ENCODE measurements around the gene SPATA31E1. TPM values are rescaled to one million over a fixed set of nuclear protein-coding genes. Genes with fewer than 3 reads are reported as not detected.
"Not testable (repeated sequence)": the region's sequence is repeated elsewhere in the genome, so short reads cannot be mapped to it uniquely, and the experiment has no call there.

Gene SPATA31E1
- total and polyA plus RNA-seq, 9 of the 15 experiments (the other 6 are each of a cell fraction or from before 2014, with no cell fraction given), result not detected

- H3K36me3 ChIP-seq (ENCODE audit: control insufficient read depth, insufficient read depth, low read length); H3K9me1 ChIP-seq (ENCODE audit: control insufficient read depth, insufficient read depth, low read length); H3K9me3 ChIP-seq (replicated peaks; ENCODE audit: control insufficient read depth, insufficient read depth, low read depth, low read length); CTCF ChIA-PET (ENCODE audit: low intra/inter-chr PET ratio); H3K9ac ChIP-seq (ENCODE audit: insufficient read depth in 1 of 2, low read depth in 2 of 2, low read length in 2 of 2); H4K20me1 ChIP-seq (replicated peaks; ENCODE audit: control insufficient read depth, insufficient read depth, low read length); DNase-seq (ENCODE audit: extremely low read depth in 1 of 4, low spot score in 3 of 4); H3K27me3 ChIP-seq (ENCODE audit: control insufficient read depth in 2 of 2, insufficient read depth in 2 of 2, low read length in 2 of 2); H3K4me1 ChIP-seq (replicated peaks in 1 of 2; ENCODE audit: control insufficient read depth in 2 of 2, insufficient read depth in 2 of 2, low read length in 2 of 2); BruUV-seq (replicated peaks); H3K79me2 ChIP-seq (ENCODE audit: control insufficient read depth, insufficient read depth, low read length); H3K4me3 ChIP-seq; H3K4me2 ChIP-seq (ENCODE audit: insufficient read depth, low read length); H2AFZ ChIP-seq (ENCODE audit: low read depth, low read length); FAIRE-seq; POLR2A ChIA-PET; intact Hi-C loops (cut with micrococcal nuclease); ATAC-seq; H3K27ac ChIP-seq (ENCODE audit: extremely low read depth, low read depth, low read length); in situ Hi-C loops (cut with MboI): not testable (repeated sequence)
- no CpG with 5 or more reads among the region's 9 CpGs for WGBS (ENCODE audit: insufficient coverage, low coverage, missing lambda C conversion rate)
Observed at GRCh38 chr9:87937918-87938317, 55.2 kb downstream of the SPATA31E1 start.

GRCh38 chr9:87938336-87938735 is 55.7 kb downstream of the SPATA31E1 start:
- ATAC-seq; intact Hi-C loops (cut with micrococcal nuclease); H2AFZ ChIP-seq (ENCODE audit: low read depth, low read length); H3K4me1 ChIP-seq (replicated peaks in 1 of 2; ENCODE audit: control insufficient read depth in 2 of 2, insufficient read depth in 2 of 2, low read length in 2 of 2); FAIRE-seq; H3K4me2 ChIP-seq (ENCODE audit: insufficient read depth, low read length); H3K27me3 ChIP-seq (ENCODE audit: control insufficient read depth in 2 of 2, insufficient read depth in 2 of 2, low read length in 2 of 2); CTCF ChIA-PET (ENCODE audit: low intra/inter-chr PET ratio); H3K36me3 ChIP-seq (ENCODE audit: control insufficient read depth, insufficient read depth, low read length); in situ Hi-C loops (cut with MboI); BruUV-seq (replicated peaks); H3K9ac ChIP-seq (ENCODE audit: insufficient read depth in 1 of 2, low read depth in 2 of 2, low read length in 2 of 2); H3K9me1 ChIP-seq (ENCODE audit: control insufficient read depth, insufficient read depth, low read length); H4K20me1 ChIP-seq (replicated peaks; ENCODE audit: control insufficient read depth, insufficient read depth, low read length); H3K9me3 ChIP-seq (replicated peaks; ENCODE audit: control insufficient read depth, insufficient read depth, low read depth, low read length); H3K4me3 ChIP-seq; DNase-seq (ENCODE audit: extremely low read depth in 1 of 4, low spot score in 3 of 4); POLR2A ChIA-PET; H3K79me2 ChIP-seq (ENCODE audit: control insufficient read depth, insufficient read depth, low read length); H3K27ac ChIP-seq (ENCODE audit: extremely low read depth, low read depth, low read length): not testable (repeated sequence)
- WGBS (ENCODE audit: insufficient coverage, low coverage, missing lambda C conversion rate), result no CpG with 5 or more reads among the region's 12 CpGs

Other genes starting within 250 kb of the SPATA31E1 start
- 81.5 and 97.6 TPM in 2 replicates for gene CTSL, start 156.8 kb upstream of the SPATA31E1 start, total RNA-seq (2014; rRNA removed)
- gene CTSL, start 156.8 kb upstream of the SPATA31E1 start, total RNA-seq (2014; rRNA removed; fragmentation: Illumina TruSeq; extraction: Trizol), result 93.7 and 105 TPM in 2 replicates
- gene CTSL, start 156.8 kb upstream of the SPATA31E1 start, total RNA-seq (2015; rRNA removed; fragmentation: Illumina TruSeq; extraction: Trizol), result 73.7 and 78.3 TPM in 2 replicates
- gene CTSL, start 156.8 kb upstream of the SPATA31E1 start, total RNA-seq (2021), result 65.7 and 76.4 TPM in 2 replicates
- gene CTSL, start 156.8 kb upstream of the SPATA31E1 start, polyA plus RNA-seq (2011; rRNA removed), result 82.5 and 165 TPM in 2 replicates
- 98.7 and 108 TPM in 2 replicates for gene CTSL, start 156.8 kb upstream of the SPATA31E1 start, polyA plus RNA-seq (2014; fragmentation: Illumina TruSeq; extraction: Trizol)
- gene CTSL, start 156.8 kb upstream of the SPATA31E1 start, polyA plus RNA-seq (2014; fragmentation: Nextera tagmentation; extraction: Ambion mirVana), result 10 to 100 TPM; 55.9 to 61.8 TPM
- gene CTSL, start 156.8 kb upstream of the SPATA31E1 start, polyA plus RNA-seq (2014; rRNA removed), result 111 and 118 TPM in 2 replicates
- 0.04 TPM in 1 of 2 replicates, not detected in the other for gene SPATA31C1, start 35.1 kb downstream of the SPATA31E1 start, total RNA-seq (2014; rRNA removed)
- gene SPATA31C1, start 35.1 kb downstream of the SPATA31E1 start, total RNA-seq (2014; rRNA removed; fragmentation: Illumina TruSeq; extraction: Trizol), result 0.04 TPM in 1 of 2 replicates, not detected in the other
- gene SPATA31C1, start 35.1 kb downstream of the SPATA31E1 start, total RNA-seq (2015; rRNA removed; fragmentation: Illumina TruSeq; extraction: Trizol), result not detected in 2 replicates
- 0.07 TPM in 1 of 2 replicates, not detected in the other for gene SPATA31C1, start 35.1 kb downstream of the SPATA31E1 start, total RNA-seq (2021)
- gene SPATA31C1, start 35.1 kb downstream of the SPATA31E1 start, polyA plus RNA-seq (2011; rRNA removed), result 0.04 TPM in 1 of 2 replicates, not detected in the other
- 0.07 and 0.08 TPM in 2 replicates for gene SPATA31C1, start 35.1 kb downstream of the SPATA31E1 start, polyA plus RNA-seq (2014; fragmentation: Illumina TruSeq; extraction: Trizol)
- under 1 TPM; 0.03 to 0.15 TPM for gene SPATA31C1, start 35.1 kb downstream of the SPATA31E1 start, polyA plus RNA-seq (2014; fragmentation: Nextera tagmentation; extraction: Ambion mirVana)
- 0.13 TPM in 1 of 2 replicates, not detected in the other for gene SPATA31C1, start 35.1 kb downstream of the SPATA31E1 start, polyA plus RNA-seq (2014; rRNA removed)
- gene CDK20, start 91.7 kb downstream of the SPATA31E1 start, total RNA-seq (2014; rRNA removed), result 0.32 and 0.41 TPM in 2 replicates
- 0.13 and 0.33 TPM in 2 replicates for gene CDK20, start 91.7 kb downstream of the SPATA31E1 start, total RNA-seq (2014; rRNA removed; fragmentation: Illumina TruSeq; extraction: Trizol)
- 0.36 and 0.41 TPM in 2 replicates for gene CDK20, start 91.7 kb downstream of the SPATA31E1 start, total RNA-seq (2015; rRNA removed; fragmentation: Illumina TruSeq; extraction: Trizol)
- gene CDK20, start 91.7 kb downstream of the SPATA31E1 start, total RNA-seq (2021), result 0.44 and 0.72 TPM in 2 replicates
- gene CDK20, start 91.7 kb downstream of the SPATA31E1 start, polyA plus RNA-seq (2011; rRNA removed), result 0.28 and 0.65 TPM in 2 replicates
- gene CDK20, start 91.7 kb downstream of the SPATA31E1 start, polyA plus RNA-seq (2014; fragmentation: Illumina TruSeq; extraction: Trizol), result 0.45 and 0.50 TPM in 2 replicates
- gene CDK20, start 91.7 kb downstream of the SPATA31E1 start, polyA plus RNA-seq (2014; fragmentation: Nextera tagmentation; extraction: Ambion mirVana), result under 1 TPM; 0.10 to 0.35 TPM
- 0.36 and 2.5 TPM in 2 replicates for gene CDK20, start 91.7 kb downstream of the SPATA31E1 start, polyA plus RNA-seq (2014; rRNA removed)

Measured in K562 (cell line).